AG20443 (cell line): ENCODE measurements around the gene CEP131.

Experiments
- DNase-seq: peaks from one replicate; pipeline ENCODE4 v3.0.0; 2012; ENCODE audit warnings: low spot score, mixed read lengths

The CEP131 gene

GRCh38 chr17:81251709-81252301 lies 29.0 kb upstream of the CEP131 start:
- no peak for DNase-seq

DNA sequence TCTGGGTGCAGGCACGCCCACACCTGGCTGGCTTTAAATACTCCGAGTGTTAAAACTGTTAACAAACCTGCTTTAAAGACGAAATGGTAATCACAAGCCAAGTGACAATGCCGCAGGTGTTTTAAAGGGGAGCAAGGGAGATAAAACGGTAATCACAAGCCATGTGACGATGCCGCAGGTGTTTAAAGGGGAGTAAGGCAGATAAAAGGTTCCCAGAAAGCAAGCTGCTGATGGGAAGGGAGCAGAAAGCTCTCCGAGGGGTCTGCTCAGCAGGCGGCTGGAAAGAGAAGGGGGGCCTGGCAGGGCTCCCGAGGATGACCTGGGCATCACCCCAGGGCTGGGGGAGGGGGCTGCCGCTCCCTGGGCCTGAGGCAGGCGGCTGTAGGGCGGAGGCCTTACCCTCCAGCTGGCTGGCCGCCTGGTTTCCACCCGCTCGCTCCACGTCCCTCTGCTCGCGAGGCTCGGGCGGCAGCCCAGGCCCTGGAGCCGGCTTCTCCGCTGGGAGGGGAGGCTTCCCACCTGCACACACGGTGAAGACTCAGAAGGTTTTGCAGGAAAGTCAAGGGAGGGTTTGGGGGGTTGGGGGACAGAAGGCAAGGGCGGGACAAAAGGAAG lies 28.4 kb upstream of the CEP131 start:
- no peak for DNase-seq

GRCh38 chr17:81250286-81251093 lies 27.7 kb upstream of the CEP131 start:
- DNase-seq: no peak

- DNase-seq: no peak
These were observed 26.7 kb upstream of the CEP131 start for GRCh38 chr17:81249223-81250040.

GRCh38 chr17:81248649-81249048 lies 25.9 kb upstream of the CEP131 start:
- no peak for DNase-seq

DNA sequence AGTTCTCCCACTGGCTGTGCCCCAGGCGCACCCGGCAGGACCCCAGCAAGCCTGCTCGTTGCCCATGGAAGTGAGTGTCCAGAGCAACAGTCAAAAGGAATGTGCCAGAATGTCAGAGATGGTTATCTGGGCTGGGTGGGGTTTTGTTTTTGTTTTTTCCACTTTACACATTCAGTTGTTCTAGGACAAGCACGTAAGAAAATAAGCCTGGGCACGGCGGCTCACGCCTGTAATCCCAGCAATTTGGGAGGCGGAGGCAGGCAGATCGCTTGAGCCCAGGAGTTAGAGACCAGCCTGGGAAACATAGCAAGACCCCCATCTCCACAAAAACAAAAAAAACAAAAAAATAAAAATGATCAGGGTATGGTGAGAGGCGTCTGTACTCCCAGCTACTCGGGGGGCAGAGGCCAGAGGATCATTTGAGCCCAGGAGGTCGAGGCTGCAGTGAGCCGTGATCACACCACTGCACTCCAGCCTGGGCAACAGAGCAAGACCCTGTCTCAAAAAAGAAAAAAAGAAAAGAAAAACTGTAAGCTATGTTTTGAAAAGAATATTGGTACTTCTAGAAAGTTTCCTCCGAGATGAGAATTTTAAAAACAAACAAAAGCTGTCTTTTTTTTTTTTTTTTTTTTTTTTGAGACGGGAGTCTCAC lies 24.7 kb upstream of the CEP131 start:
- DNase-seq: no peak

- DNase-seq: no peak
These were observed 24.0 kb upstream of the CEP131 start for GRCh38 chr17:81246679-81247338.

- DNase-seq: no peak
These were observed 23.5 kb upstream of the CEP131 start for GRCh38 chr17:81246343-81246670.

DNA sequence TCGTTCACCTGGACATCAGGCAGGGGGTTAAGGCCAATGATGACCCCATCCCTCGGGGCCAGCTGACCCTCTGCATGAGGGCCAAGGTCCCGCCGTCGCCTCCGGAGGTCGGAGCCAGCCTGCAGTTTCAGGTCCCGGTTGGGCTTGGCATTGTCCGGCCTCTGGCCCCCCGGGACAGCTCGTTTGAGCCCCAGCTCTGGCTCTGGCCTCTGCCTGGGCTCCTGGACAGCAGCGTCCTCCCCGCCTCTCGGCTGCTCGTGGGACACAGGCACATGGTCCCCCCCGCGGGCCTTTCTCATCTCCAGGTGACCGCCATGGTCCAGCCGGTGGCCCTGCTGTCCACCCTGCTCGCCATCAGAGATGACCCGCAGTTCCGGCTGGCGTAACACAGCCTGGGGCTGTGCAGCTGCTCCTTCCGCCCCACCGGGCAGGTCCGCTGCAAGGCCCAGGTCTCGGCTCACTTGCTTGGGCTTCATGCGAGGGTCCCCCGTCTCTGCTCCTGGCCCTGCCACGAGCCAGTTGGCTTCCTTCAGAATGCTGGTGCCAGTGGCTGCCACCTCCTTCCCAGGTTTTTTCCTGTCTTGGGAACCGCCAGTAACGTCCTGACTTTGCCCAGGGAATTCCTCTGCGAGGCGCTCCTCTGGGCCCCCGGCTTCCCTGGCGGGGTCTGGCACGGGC lies 23.0 kb upstream of the CEP131 start:
- DNase-seq: no peak

GRCh38 chr17:81245024-81245664 lies 22.4 kb upstream of the CEP131 start:
- DNase-seq: no peak

GRCh38 chr17:81244358-81245023 lies 21.7 kb upstream of the CEP131 start:
- no peak for DNase-seq

DNA sequence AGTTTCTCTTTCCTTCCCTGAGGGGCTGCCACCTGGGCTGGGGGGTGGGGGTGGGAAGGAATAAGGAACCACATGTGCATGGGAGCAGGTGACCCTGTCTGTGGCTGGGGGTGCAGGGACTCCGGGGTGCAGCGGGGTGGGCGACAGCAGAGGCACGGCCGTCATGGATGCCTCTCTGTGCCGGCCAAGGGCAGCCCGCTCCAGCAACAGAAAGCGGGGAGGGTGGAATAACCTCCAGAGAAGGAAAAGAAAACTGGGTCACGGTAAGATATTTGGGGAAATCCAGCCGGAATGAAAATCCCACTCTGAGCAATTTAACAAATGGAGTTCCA lies 20.5 kb upstream of the CEP131 start:
- DNase-seq: no peak

DNA sequence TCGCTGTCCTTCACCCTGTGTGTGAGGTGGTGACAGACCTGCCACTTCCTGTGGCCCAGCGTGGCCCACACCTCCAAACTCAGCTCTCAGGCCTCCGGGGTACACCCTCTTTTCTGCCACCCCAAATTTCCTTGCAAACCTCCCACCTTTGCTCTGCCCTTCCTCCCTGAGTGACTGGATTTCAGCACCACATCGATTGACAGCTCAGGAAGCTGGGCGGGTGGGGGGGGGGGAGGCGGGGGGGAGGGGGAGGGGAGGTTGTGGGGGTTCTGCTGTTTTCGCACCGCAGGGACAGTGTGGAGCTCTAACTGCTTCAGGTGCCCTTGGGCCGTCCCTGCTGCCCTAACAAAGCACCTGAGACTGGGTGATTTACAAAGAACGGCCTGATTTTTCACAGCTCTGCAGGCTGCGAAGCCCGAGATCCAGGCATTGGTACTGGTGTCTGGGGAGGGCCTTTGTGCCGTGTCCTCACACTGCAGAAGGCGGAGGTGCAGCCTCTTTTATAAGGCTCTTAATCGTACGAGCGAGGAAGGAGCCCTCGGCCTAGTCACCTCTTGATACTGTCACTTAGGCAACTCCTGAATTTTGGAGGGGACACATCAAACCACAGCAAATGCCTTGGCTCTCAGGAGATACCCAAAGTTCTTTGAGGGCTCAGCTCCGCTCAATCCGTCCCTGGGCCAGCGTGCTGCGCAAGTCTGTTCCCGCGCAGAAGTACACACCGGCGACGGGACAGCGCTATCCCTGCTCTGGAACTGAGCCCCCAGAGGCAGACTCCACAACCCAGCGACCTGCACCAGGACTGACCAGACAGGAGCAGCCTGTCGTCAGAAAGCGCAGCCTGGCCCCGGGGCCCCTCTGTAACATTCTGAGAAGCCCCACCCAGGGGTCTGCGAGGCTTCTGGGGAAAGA lies 19.9 kb upstream of the CEP131 start:
- DNase-seq: no peak

- peak; percentile 75 for DNase-seq
These were observed 19.1 kb upstream of the CEP131 start for GRCh38 chr17:81241648-81242420.

DNA sequence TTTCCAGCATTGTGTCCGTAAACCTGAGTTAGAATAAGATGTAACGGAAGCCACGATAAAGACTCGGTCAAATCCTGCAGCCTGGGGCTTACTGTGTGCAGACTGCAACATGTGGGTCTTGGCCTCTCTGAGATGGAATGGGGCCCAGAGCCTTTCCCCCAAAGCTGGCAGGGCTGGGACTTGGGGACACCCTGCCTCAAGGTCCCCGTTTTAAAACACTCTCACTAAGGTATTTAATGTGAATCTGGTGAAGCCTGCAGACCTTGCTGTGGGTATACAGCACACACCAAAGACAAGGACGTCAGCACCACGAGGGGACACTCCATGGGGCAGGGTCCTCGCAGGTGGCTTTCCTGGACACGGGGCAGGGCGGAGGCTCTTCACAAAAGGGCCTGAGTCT lies 18.4 kb upstream of the CEP131 start:
- no peak for DNase-seq

DNA sequence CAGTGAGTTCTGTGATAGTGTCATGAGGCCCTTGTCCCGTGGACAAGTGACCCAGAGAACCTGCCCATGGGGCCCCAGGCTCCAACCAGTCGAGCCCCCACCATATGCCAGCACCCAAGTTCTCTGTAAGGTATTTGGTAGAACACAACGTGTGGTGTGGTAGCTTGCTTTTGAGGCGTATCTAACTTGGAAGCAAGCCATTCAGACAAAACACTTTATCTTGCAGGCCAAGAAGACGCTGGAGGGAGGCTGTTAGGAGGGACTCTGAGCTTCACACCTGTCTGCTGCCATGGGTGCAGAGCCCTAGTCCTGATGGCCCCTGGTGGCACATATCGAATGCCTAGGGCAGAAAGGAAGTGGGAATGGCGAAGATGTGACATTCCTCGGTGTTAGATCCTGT lies 18.0 kb upstream of the CEP131 start:
- no peak for DNase-seq

DNA sequence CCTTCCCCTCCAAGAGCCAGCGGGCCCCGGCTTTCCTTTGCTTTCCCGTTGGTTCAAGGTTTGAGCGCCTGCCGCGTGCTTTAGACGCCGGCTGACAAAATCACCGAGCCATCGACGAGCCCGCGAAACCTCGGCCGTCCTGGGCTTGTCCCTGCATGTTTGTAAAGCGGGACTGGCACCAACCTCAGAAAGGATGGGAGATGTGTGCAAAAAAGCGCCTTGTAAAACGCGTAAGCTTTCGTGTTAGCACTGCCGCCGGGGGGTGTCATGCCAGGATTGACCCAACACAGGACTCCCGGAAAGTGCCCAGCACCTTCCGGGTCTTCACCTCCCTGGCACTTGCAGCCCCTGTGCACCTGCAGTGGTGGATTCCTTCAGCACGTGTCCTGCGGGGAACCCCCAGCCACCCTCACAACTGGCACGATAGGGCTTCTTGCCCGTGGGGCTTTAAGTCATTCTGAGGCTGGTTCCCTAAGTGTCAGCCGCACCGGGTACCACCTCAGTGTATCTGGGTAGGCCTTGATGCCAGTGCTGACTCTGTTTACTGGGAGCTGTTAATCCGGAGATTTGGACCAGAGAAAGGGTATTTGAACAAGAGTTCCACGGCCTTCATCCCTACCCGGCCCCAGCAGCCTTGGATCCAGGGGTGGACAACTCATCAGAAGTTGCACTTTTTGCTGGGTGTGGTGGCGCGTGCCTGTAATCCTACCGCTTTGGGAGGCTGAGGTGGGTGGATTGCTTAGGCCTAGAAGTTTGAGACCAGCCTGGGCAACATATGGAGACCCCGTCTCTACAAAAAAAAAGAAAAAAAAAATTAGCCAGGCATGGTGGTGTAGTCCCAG lies 17.2 kb upstream of the CEP131 start:
- peak; percentile 43 for DNase-seq
